KMS-11 (cell line): ENCODE results near the gene FASTK.

Source experiments
- H2AFZ ChIP-seq: fragments of 200-600 bp; sonication (generic); 2 replicates; pipeline ENCODE4 v1.6.1; 2016; ENCODE audit warnings: antibody characterized with exemption, mixed run types, low read depth
- H3K27ac ChIP-seq: fragments of 200-600 bp; sonication (generic); 2 replicates; pipeline ENCODE4 v1.6.1; 2016; ENCODE audit warnings: mild to moderate bottlenecking, mixed run types
- H3K27me3 ChIP-seq: fragments of 200-600 bp; sonication (generic); 2 replicates; pipeline ENCODE4 v1.6.1; 2017; ENCODE audit warnings: mild to moderate bottlenecking, low read depth, mixed run types, moderate library complexity; ENCODE audit not compliant: insufficient read depth
- H3K36me3 ChIP-seq: fragments of 200-600 bp; sonication (generic); 2 replicates; pipeline ENCODE4 v1.6.1; 2017; ENCODE audit warnings: mild to moderate bottlenecking, mixed run types; ENCODE audit not compliant: insufficient read depth
- H3K4me1 ChIP-seq: fragments of 200-600 bp; sonication (generic); 2 replicates; pipeline ENCODE4 v1.6.1; 2016; ENCODE audit warnings: mild to moderate bottlenecking, low read depth, mixed run types; ENCODE audit not compliant: poor library complexity, severe bottlenecking
- H3K4me2 ChIP-seq: fragments of 200-600 bp; sonication (generic); 2 replicates; pipeline ENCODE4 v1.7.0; 2016; ENCODE audit warnings: mild to moderate bottlenecking, mixed run types
- H3K4me3 ChIP-seq: fragments of 200-600 bp; sonication (generic); IDR thresholded peaks from 2 replicates; pipeline ENCODE4 v1.6.1; 2017; ENCODE audit warnings: low read depth, low read length, mixed read lengths; ENCODE audit not compliant: insufficient read depth
- H3K79me2 ChIP-seq: fragments of 200-600 bp; sonication (generic); 2 replicates; pipeline ENCODE4 v1.6.1; 2016; ENCODE audit warnings: low read depth, mixed run types; ENCODE audit not compliant: insufficient read depth
- H3K9ac ChIP-seq: fragments of 200-600 bp; sonication (generic); 2 replicates; pipeline ENCODE4 v1.6.1; 2016; ENCODE audit warnings: mild to moderate bottlenecking, mixed run types
- H4K20me1 ChIP-seq: fragments of 200-600 bp; sonication (generic); 2 replicates; pipeline ENCODE4 v1.6.1; 2016; ENCODE audit warnings: mild to moderate bottlenecking, mixed run types; ENCODE audit not compliant: insufficient read depth
- TF ChIP-seq, protein P1 (sequence below): fragments of 200-600 bp; sonication (generic); conservative IDR thresholded peaks from 2 replicates; pipeline ENCODE4 v1.6.1; 2017; ENCODE audit warnings: low read depth, mild to moderate bottlenecking, antibody characterized with exemption, low read length, moderate library complexity, mixed read lengths

Gene FASTK

DNA sequence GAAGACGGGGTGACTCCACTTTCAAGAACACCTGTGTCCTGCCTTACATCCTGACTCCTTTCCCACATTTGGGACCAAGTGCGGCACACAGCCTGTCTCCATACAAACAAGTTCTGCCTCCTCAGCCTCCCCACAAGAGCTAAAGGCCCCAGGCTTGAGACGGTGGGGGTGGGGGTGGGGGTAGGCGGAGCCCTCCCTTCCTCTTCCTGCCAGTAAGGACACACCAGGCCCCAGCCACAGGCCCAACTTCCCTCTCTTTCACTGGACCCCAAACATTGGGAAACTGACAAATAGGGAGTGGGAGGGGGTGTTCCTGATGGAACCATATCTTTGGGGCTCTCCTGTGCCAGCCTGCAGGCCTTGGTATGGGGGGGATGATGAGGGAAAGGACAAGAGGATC lies 27.5 kb downstream of the FASTK start:
- TF ChIP-seq, protein P1, sequence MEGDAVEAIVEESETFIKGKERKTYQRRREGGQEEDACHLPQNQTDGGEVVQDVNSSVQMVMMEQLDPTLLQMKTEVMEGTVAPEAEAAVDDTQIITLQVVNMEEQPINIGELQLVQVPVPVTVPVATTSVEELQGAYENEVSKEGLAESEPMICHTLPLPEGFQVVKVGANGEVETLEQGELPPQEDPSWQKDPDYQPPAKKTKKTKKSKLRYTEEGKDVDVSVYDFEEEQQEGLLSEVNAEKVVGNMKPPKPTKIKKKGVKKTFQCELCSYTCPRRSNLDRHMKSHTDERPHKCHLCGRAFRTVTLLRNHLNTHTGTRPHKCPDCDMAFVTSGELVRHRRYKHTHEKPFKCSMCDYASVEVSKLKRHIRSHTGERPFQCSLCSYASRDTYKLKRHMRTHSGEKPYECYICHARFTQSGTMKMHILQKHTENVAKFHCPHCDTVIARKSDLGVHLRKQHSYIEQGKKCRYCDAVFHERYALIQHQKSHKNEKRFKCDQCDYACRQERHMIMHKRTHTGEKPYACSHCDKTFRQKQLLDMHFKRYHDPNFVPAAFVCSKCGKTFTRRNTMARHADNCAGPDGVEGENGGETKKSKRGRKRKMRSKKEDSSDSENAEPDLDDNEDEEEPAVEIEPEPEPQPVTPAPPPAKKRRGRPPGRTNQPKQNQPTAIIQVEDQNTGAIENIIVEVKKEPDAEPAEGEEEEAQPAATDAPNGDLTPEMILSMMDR = no peak

DNA sequence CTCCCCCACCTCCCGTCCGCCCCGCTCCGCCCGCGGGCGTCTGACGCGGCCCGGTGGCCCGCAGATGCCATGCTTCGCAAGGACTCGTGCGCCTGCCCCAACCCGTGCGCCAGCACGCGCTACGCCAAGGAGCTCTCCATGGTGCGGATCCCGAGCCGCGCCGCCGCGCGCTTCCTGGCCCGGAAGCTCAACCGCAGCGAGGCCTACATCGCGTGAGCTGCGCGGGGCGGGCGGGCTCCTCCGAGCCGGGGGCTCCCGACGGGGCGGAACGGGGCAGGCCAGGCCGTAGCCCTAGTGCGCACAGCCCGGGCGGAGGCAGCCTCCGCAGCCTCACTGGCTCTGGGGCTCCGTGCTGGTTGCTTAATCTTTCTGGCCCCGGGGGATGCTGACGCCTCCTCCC lies 29.5 kb downstream of the FASTK start:
- Histone ChIP-seq H4K20me1 (no peaks in the 10 kb centered on the region), H2AFZ (no peak overlapping the region), H3K4me3 (no peak overlapping the region), H3K4me1 (no peaks in the 10 kb centered on the region), H3K4me2 (no peak overlapping the region), H3K79me2 (no peaks in the 10 kb centered on the region), H3K27ac (no peak overlapping the region), H3K27me3 (peaks cover 13% of the 10 kb centered on the region; the same call in 1 of the 2 replicates), H3K36me3 (no peaks in the 10 kb centered on the region), H3K9ac (no peak overlapping the region)
- TF ChIP-seq, protein P1 = no peak

More for the DNA sequence above, 27.5 kb downstream of the FASTK start:
- Histone ChIP-seq H4K20me1 (no peaks in the 10 kb centered on the region), H2AFZ (no peak overlapping the region), H3K36me3 (no peaks in the 10 kb centered on the region), H3K4me3 (no peak overlapping the region), H3K9ac (no peak overlapping the region), H3K79me2 (no peaks in the 10 kb centered on the region), H3K27ac (no peak overlapping the region), H3K4me2 (no peak overlapping the region), H3K27me3 (peaks cover 13% of the 10 kb centered on the region; the same call in 1 of the 2 replicates), H3K4me1 (no peaks in the 10 kb centered on the region)

DNA sequence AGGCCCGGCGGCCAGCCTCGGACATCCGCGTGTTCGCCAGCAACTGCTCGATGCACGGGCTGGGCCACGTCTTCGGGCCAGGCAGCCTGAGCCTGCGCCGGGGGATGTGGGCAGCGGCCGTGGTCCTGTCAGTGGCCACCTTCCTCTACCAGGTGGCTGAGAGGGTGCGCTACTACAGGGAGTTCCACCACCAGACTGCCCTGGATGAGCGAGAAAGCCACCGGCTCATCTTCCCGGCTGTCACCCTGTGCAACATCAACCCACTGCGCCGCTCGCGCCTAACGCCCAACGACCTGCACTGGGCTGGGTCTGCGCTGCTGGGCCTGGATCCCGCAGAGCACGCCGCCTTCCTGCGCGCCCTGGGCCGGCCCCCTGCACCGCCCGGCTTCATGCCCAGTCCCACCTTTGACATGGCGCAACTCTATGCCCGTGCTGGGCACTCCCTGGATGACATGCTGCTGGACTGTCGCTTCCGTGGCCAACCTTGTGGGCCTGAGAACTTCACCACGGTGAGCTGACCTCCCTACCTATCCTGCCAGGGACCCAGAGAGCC lies 31.6 kb downstream of the FASTK start:
- H3K36me3 ChIP-seq = no peaks in the 10 kb centered on the region
- no peak overlapping the region for H3K9ac ChIP-seq
- H3K4me3 ChIP-seq = no peak overlapping the region
- H3K4me2 ChIP-seq = no peak overlapping the region
- peaks cover 13% of the 10 kb centered on the region; the same call in 1 of the 2 replicates for H3K27me3 ChIP-seq
- no peaks in the 10 kb centered on the region for H4K20me1 ChIP-seq
- no peaks in the 10 kb centered on the region for H3K79me2 ChIP-seq
- TF ChIP-seq, protein P1 = no peak
- no peaks in the 10 kb centered on the region for H3K4me1 ChIP-seq
- H2AFZ ChIP-seq = no peak overlapping the region
- no peak overlapping the region for H3K27ac ChIP-seq

DNA sequence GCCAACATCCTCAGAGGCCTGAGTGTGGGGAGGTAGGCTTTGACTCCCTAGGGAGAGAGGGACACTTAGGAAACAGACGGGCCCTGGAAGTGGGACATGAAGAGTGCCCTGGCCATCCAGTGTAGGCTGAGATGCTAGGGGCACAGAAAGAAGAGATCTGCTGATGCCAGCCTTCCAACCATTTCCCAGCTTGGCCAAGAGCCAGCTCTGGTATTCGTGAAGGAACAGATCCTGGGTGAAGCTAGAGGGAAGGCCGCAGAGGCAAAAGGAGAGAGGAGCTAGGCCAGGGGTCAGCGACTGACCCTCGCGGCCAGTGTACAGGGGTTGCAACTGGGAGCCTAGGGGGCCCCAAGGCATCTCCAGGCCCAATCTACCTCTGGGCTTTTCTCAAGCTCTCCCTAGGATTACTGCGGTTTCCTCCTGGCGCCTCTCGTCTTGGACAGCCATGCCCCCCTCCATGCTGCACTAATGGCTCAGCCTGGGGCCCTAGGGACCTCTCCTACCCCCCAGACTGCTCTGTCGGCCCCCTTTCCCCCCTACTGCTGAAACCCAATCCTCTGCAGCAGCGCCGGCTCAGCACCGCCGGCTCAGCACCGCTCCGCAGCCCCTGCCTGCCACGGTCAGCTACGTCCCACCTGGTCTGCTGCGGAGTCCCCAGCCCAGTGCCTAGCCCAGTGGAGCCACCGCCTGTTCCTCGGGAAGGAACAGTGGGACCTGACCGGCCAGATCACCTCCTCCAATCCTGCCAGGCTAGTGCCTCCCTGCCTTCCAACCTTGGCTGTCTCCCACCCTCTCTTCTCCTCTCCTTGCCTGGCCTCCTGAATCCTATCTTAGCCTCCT lies 32.4 kb downstream of the FASTK start, which contains the start of gene ASIC3:
Gene ASIC3 (plus strand): TSS at position 556 of the 840 bp plus-strand sequence. CDS start 355 bp downstream, outside the sequence.
- no peak within 1 kb of the TSS for H3K4me2 ChIP-seq
- TF ChIP-seq, protein P1 = no peak
- H3K9ac ChIP-seq = no peak within 1 kb of the TSS
- no peaks in the 10 kb centered on the region for H4K20me1 ChIP-seq
- H2AFZ ChIP-seq = no peak within 1 kb of the TSS
- H3K79me2 ChIP-seq = no peaks in the 10 kb centered on the region
- H3K27ac ChIP-seq = no peak within 1 kb of the TSS
- H3K4me3 ChIP-seq = no peak within 1 kb of the TSS
- H3K36me3 ChIP-seq = no peaks in the 10 kb centered on the region
- no peaks in the 10 kb centered on the region for H3K4me1 ChIP-seq
- peaks cover 13% of the 10 kb centered on the region; the same call in 1 of the 2 replicates for H3K27me3 ChIP-seq
